GM18951 (cell line): Measurements from ENCODE around the gene ECSCR.
"Not testable (repeated sequence)": the region's sequence is repeated elsewhere in the genome, so short reads cannot be mapped to it uniquely, and the experiment has no call there.

Experiments
- POLR2A ChIP-seq: IDR thresholded peaks from 4 replicates; pipeline ENCODE4 v1.6.1; 2011; ENCODE audit warnings: mild to moderate bottlenecking; ENCODE audit not compliant: insufficient read length, insufficient read depth; ENCODE audit errors: extremely low read depth
- in situ Hi-C: fragments of 300-500 bp; cut with MboI; formaldehyde crosslinking; loops from one replicate; pipeline ENCODE4 v1.12.0; 2022; ENCODE audit warnings: low sequenced_read_pairs, mixed read lengths, inconsistent platforms; ENCODE audit not compliant: unreplicated experiment

ECSCR gene

GRCh38 chr5:139462586-139463276, at the start of gene ECSCR:
Gene ECSCR, minus strand, starts transcription at chr5:139462743. Its CDS starts 73 bp downstream, at chr5:139462670.
- in situ Hi-C loops = no loop called here
- no peak for TF ChIP-seq POLR2A

DNA sequence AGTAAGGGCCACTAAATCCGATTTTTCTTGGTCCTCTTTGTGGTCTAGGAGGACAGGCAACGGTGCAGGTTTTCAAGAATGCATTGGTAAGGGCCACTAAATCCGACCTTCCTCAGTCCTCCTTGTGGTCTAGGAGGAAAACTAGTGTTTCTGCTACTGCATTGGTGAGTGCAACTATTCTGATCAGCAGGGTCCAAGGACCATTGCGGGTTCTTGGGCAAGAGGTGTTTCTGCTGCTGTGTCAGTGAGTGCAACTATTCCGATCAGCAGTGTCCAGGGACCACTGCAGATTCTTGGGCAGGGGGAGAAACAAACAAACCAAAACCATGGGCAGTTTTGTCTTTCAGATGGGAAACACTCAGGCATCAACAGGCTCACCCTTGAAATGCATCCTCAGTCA, 42.2 kb upstream of the ECSCR start:
- in situ Hi-C loops = loop anchor here (5.0 kb wide), 1 partner anchor 77 kb away; no protein-coding TSS in a partner anchor

DNA sequence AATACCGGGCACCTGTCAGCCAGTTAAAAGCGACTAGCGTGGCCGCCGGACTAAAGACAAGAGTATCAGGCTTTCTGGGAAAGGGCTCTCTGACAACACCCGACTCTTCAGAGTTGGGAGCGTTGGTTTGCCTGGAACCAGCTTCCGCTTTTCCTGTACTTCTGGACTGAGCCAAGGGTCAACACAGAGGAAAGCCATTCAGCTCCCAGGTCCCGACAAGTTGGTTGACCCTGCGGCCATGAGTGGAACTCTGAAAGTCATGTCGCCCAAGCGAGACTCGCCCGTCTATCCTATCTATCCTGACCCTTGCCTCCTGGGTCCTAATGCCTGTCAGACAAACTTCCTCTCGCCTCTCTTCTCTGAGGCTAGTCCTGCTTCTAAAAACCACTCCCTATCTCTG, 41.3 kb upstream of the ECSCR start:
- in situ Hi-C loops = loop anchor here (5.0 kb wide), 1 partner anchor 77 kb away; no protein-coding TSS in a partner anchor

DNA sequence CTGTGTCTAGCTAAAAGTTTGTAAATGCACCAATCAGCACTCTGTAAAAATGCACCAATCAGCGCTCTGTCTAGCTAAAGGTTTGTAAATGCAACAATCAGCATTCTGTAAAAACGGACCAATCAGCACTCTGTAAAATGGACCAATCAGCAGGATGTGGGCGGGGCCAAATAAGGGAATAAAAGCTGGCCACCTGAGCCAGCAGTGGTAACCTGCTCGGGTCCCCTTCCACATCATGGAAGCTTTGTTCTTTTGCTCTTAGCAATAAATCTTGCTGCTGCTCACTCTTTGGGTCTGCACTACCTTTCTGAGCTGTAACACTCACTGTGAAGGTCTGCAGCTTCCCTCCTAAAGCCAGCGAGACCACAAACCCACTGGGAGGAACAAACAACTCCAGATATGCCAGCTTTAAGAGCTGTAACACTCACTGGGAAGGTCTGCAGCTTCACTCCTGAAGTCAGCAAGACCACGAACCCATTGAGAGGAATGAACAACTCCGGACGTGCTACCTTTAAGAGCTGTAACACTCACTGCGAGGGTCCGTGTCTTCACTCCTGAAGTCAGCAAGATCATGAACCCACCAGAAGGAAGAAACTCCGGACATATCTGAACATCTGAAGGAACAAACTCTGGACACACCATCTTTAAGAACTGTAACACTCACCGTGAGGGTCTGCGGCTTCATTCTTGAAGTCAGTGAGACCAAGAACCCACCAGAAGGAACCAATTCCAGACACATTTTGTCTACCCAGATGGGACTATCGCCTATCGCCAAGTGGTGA, 40.7 kb upstream of the ECSCR start:
- in situ Hi-C loops = loop anchor here (5.0 kb wide), 1 partner anchor 76 kb away; no protein-coding TSS in a partner anchor

- TF ChIP-seq POLR2A = no peak
- in situ Hi-C loops = loop anchor here (5.0 kb wide), 1 partner anchor 74 kb away; no protein-coding TSS in a partner anchor
Measured at GRCh38 chr5:139501381-139501780, 38.8 kb upstream of the ECSCR start.

DNA sequence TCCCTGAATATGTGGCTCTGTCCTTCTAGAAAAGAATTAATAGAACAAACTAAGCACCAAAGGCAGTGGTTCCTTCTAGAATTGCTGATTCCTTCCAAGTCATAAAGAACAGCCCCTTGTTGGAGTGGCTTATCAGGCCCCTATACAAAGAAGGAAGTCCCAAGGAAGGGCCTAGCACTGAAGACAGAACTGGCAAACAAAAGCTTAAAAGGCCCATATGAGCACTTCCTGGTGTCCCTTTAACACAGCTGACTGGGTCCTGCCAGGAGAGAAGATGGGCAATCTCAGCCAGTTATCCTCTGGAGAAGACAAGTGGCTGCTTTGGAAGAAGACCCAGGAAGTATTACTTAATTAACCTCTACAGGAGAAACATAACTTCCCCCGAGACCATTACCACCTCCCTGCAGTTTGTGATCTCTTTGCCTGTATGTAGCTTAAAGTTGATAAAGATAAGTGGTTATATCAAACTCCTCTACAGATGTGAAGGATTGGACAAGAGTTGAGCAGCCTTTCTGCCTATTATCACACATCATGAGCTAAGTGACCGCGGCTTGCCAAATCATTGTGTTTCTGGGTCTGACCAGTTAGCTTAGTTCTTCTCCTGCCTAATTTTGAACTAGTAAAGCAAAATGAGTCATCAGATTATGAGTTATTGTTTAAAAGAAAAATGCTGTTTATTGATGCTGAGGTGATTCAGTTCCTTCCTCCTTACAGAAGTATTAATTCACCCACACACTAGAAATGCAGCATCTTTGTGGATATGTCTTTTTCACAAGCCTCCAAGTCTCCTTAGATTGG, 33.3 kb upstream of the ECSCR start:
- in situ Hi-C loops = no loop called here
- TF ChIP-seq POLR2A = no peak

DNA sequence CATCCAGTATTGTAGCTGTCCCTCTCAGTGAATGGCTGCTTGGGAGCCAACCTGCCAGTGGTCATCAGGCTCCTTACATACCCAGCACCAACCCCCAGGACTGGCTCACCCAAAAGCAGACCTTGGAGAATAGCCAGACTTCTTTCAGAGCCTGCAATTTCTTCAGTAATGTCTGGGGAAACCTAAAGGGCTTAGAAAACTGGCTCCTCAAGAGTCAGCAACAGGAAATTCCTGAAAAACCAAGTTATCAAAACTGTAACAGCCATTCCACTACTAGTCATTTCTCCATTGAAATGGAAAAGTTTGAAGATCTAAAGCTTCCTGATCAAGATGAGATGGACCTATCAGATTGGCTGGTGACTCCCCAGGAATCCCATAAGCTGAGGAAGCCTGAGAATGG, 32.3 kb upstream of the ECSCR start:
- in situ Hi-C loops = no loop called here
- no peak for TF ChIP-seq POLR2A

GRCh38 chr5:139494256-139494655, 31.7 kb upstream of the ECSCR start:
- TF ChIP-seq POLR2A = no peak
- in situ Hi-C loops = no loop called here

DNA sequence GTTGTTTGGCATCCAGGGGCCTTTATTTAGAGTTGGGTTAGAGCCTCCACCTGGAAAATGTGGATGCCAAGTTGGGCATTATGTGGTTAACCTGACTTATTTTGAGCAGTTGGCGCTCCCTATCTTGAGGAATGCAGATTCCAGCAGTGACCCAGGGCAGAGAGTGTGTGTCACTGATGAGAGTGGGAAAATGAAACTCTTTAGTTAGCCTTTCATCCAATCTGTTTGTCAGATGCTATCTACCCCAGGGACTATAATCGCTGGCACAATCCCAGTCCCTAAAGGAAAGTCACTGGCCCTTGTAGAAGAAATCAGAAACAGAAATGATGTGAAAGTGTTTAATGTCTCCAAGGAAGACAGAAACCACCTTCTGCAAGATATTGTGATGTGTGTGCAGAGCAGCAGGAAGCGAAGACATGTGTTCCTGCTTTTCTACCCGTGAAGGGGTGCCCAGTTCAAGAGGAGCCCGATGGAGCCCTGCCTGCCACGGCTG, 30.2 kb upstream of the ECSCR start:
- in situ Hi-C loops = no loop called here
- no peak for TF ChIP-seq POLR2A

- in situ Hi-C loops = no loop called here
- TF ChIP-seq POLR2A = no peak
Measured at GRCh38 chr5:139488260-139488659, 25.7 kb upstream of the ECSCR start.

DNA sequence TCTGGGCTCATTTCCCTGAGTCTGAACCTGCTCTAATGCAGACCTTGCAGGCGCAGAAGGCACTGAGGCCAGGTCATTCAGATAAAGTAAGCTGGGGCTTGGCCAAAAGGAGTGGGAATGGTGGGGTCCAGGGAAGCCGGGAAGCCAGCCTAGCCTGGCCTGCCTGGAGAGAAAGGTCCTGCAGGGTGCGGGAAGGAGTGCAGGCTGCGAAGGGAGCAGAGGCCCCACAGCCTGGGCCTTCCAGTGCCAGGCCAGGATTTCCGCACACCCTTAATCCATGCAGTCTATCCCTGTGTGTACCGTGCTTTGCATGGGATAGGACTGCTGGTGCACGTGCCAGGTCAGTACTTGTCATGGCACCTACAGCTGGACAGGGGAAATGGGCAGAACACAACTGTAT, 23.7 kb upstream of the ECSCR start:
- no peak for TF ChIP-seq POLR2A
- in situ Hi-C loops = no loop called here

DNA sequence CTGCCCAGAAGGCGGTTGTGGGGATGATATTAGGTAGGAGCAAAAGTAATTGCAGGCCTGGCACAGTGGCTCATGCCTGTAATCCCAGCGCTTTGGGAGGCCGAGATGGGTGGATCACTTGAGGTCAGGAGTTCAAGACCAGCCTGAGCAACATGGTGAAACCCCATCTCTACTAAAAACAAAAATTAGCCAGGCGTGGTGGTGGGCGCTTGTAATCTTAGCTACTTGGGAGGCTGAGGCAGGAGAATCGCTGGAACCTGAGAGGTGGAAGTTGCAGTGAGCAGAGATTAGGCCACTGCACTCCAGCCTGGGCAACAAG, 20.3 kb upstream of the ECSCR start:
- in situ Hi-C loops = not testable (repeated sequence)

DNA sequence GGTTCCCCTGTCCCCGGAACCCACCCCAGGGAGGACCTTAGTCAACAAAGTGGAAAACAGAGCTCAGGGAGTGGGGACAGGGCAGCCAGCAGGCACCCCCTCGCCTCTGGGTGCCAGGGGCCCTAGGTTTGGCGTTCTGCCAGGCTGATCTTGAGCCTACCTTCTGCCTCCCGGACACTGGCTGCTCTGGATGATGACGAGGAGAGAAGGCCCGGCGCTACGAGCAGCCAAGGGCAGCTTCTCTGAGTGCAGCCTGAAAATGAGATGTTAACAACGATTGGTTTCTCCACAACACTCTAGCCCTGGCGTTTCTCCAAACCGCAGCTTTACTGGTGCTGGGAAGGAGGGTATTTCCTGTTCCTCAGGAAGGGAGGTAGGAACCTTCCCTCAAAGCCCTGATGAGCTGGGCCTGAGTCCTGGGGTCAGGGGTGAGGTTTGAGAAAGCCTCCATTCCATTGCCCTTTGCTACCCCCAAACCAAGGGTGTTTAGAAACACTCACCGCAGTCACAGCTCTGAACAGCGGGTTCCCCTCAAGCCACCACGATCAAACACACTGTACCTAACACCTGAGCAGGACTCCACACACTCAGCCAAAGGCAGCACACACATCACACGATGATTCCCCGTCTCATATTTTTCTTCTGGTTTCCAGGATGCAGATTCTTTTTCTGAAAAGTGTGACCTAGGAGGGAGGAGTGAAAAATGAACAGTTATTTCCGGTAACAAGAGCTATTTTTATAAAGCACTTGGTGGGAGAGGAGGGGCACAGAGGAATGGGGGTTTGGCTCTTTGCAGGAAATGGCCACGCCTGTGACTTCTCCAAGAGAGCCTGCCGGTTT, 19.7 kb upstream of the ECSCR start, which contains the start of gene STING1:
Gene STING1 (minus strand): TSS at position 709 of the 840 bp plus-strand sequence. CDS start 1,054 bp downstream, outside the sequence.
- no peak for TF ChIP-seq POLR2A
- in situ Hi-C loops = no loop called here

GRCh38 chr5:139481580-139482049, 19.1 kb upstream of the ECSCR start:
- TF ChIP-seq POLR2A = no peak
- in situ Hi-C loops = no loop called here
